ENCODE data around the gene PHLDB3. TPM values are rescaled to one million over a fixed set of nuclear protein-coding genes. Genes with fewer than 3 reads are reported as not detected.
A peak's percentile ranks its signal among the peaks of the same experiment; 100 is the strongest.

PHLDB3 gene
- total RNA-seq, 1 experiment from 2014 or later = 36.7 TPM

GRCh38 chr19:43538922-43539321, 34.4 kb upstream of the PHLDB3 start:
- Histone ChIP-seq H2AFZ (no peak overlapping the region), H3K4me3 (no peak overlapping the region), H3F3A (ENCODE audit: insufficient read depth, low read depth) (peaks cover 16% of the 10 kb centered on the region), H3K36me3 (ENCODE audit: low read depth) (no peaks in the 10 kb centered on the region), H3K9me3 (ENCODE audit: insufficient read depth, low read depth) (no peaks in the 10 kb centered on the region), H3K79me2 (ENCODE audit: low read depth) (no peaks in the 10 kb centered on the region), H3K27me3 (ENCODE audit: insufficient read depth, low read depth) (no peaks in the 10 kb centered on the region), H3K27ac (no peak overlapping the region), H3K4me1 (replicated peaks; ENCODE audit: insufficient read depth) (no peaks in the 10 kb centered on the region), H4K20me1 (ENCODE audit: insufficient read depth) (no peaks in the 10 kb centered on the region), H3K9me2 (ENCODE audit: insufficient read depth) (no peaks in the 10 kb centered on the region), H3K4me2 (no peak overlapping the region)
- no peak for TF ChIP-seq EZH2 (IDR thresholded peaks at IDR 0.05; ENCODE audit: low read depth)
- TF ChIP-seq CTCF (conservative IDR thresholded peaks at IDR 0.05) = no peak
- intact Hi-C loops (cut with micrococcal nuclease; ENCODE audit: unreplicated experiment) = no loop called here
- POLR2A ChIA-PET (ENCODE audit: unreplicated experiment) = no interaction called here
- no peak for DNase-seq
- BruUV-seq (replicated peaks) = no TSS peak
- CTCF ChIA-PET = no interaction called here

- BruUV-seq (replicated peaks) = no TSS peak
- Histone ChIP-seq H3K4me3 (no peak overlapping the region), H3K9me3 (ENCODE audit: insufficient read depth, low read depth) (no peaks in the 10 kb centered on the region), H3F3A (ENCODE audit: insufficient read depth, low read depth) (peaks cover 46% of the 10 kb centered on the region), H3K79me2 (ENCODE audit: low read depth) (no peaks in the 10 kb centered on the region), H3K4me1 (replicated peaks; ENCODE audit: insufficient read depth) (peaks cover 12% of the 10 kb centered on the region), H4K20me1 (ENCODE audit: insufficient read depth) (no peaks in the 10 kb centered on the region), H3K27ac (no peak overlapping the region), H2AFZ (no peak overlapping the region), H3K4me2 (no peak overlapping the region), H3K27me3 (ENCODE audit: insufficient read depth, low read depth) (no peaks in the 10 kb centered on the region), H3K9me2 (ENCODE audit: insufficient read depth) (no peaks in the 10 kb centered on the region), H3K36me3 (ENCODE audit: low read depth) (no peaks in the 10 kb centered on the region)
- DNase-seq = no peak
- TF ChIP-seq EZH2 (IDR thresholded peaks at IDR 0.05; ENCODE audit: low read depth) = no peak
- TF ChIP-seq CTCF (conservative IDR thresholded peaks at IDR 0.05) = peak; percentile 48; the same call in 1 of the 2 replicates
- POLR2A ChIA-PET (ENCODE audit: unreplicated experiment) = no interaction called here
- intact Hi-C loops (cut with micrococcal nuclease; ENCODE audit: unreplicated experiment) = loop anchor here (5.0 kb wide), 1 partner anchor 262 kb away; no protein-coding TSS in a partner anchor
- CTCF ChIA-PET = no interaction called here
Observed at GRCh38 chr19:43534816-43535761, 30.5 kb upstream of the PHLDB3 start.

- Histone ChIP-seq H3F3A (ENCODE audit: insufficient read depth, low read depth) (peaks cover 51% of the 10 kb centered on the region), H4K20me1 (ENCODE audit: insufficient read depth) (no peaks in the 10 kb centered on the region), H3K4me3 (no peak overlapping the region; the same call in 1 of the 2 replicates), H3K27ac (no peak overlapping the region), H2AFZ (no peak overlapping the region), H3K79me2 (ENCODE audit: low read depth) (no peaks in the 10 kb centered on the region), H3K27me3 (ENCODE audit: insufficient read depth, low read depth) (no peaks in the 10 kb centered on the region), H3K4me2 (peak overlapping the region; percentile 45), H3K9me3 (ENCODE audit: insufficient read depth, low read depth) (no peaks in the 10 kb centered on the region), H3K9me2 (ENCODE audit: insufficient read depth) (no peaks in the 10 kb centered on the region), H3K36me3 (ENCODE audit: low read depth) (no peaks in the 10 kb centered on the region), H3K4me1 (replicated peaks; ENCODE audit: insufficient read depth) (peaks cover 20% of the 10 kb centered on the region)
- ChIA-PET CTCF (no interaction called here), POLR2A (ENCODE audit: unreplicated experiment) (no interaction called here)
- DNase-seq = no peak
- no peak for TF ChIP-seq EZH2 (IDR thresholded peaks at IDR 0.05; ENCODE audit: low read depth)
- TF ChIP-seq CTCF (conservative IDR thresholded peaks at IDR 0.05) = no peak
- intact Hi-C loops (cut with micrococcal nuclease; ENCODE audit: unreplicated experiment) = loop anchor here (5.0 kb wide), 1 partner anchor 263 kb away; no protein-coding TSS in a partner anchor
- BruUV-seq (replicated peaks) = no TSS peak
Observed at GRCh38 chr19:43534305-43534815, 29.8 kb upstream of the PHLDB3 start.
